BLaER1 treated with 17β-estradiol and CSF1 and Interleukin-3, amounts not matched to agents 10 nM and 100 nM (cell line): ENCODE measurements around the gene ASPRV1.

ENCODE experiments used
- H3K27ac ChIP-seq, 11 experiments: shearing (Covaris generic); formaldehyde crosslinking; 2 replicates each; pipeline ENCODE4 v1.8.1; 2022
- H3K27me3 ChIP-seq, 11 experiments: shearing (Covaris generic); formaldehyde crosslinking; 2 replicates each; pipeline ENCODE4 v1.8.1; 2022
- H3K36me3 ChIP-seq, 11 experiments: shearing (Covaris generic); formaldehyde crosslinking; 2 replicates each; pipeline ENCODE4 v1.8.1; 2022
- H3K4me1 ChIP-seq, 10 experiments: shearing (Covaris generic); formaldehyde crosslinking; 2 replicates each; pipeline ENCODE4 v1.8.1; 2022
- H3K4me2 ChIP-seq, 11 experiments: shearing (Covaris generic); formaldehyde crosslinking; 2 replicates each; pipeline ENCODE4 v1.8.1; 2022
- H3K4me3 ChIP-seq, 10 experiments: shearing (Covaris generic); formaldehyde crosslinking; 2 replicates each; pipeline ENCODE4 v1.8.1; 2022
- H3K9ac ChIP-seq, 11 experiments: shearing (Covaris generic); formaldehyde crosslinking; 2 replicates each; pipeline ENCODE4 v1.8.1; 2022
- H3K9me3 ChIP-seq, 11 experiments: shearing (Covaris generic); formaldehyde crosslinking; replicated peaks in 1 of 11; 2 replicates each; pipeline ENCODE4 v1.8.1; 2022
- H4K20me1 ChIP-seq, 11 experiments: shearing (Covaris generic); formaldehyde crosslinking; 2 replicates each; pipeline ENCODE4 v1.8.1; 2022
- Cebpa-rat ChIP-seq, 11 experiments: shearing (Covaris generic); IDR thresholded peaks; 2 replicates each; pipeline ENCODE4 v1.8.1; 2022

The ASPRV1 gene

DNA sequence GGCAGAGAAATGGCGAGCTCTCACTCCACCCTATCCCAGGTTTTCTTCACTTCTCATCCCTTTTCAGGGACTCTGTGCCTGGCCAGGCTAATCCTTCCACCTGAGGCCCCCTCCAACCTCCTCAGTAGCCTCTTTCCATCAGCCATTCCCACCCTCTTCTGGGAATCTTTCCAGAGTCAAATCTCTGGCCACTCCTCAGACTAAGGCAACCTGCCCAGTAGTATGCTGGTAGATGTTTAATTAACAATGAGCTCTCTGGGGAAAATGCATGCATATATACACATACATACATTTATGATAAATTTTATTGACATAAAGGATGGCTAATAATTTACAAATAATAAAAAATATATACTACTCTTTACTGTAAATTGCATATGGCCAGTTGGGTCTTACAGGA is 11.4 kb upstream of the ASPRV1 start:
- Histone ChIP-seq H3K36me3 (no peaks in the 10 kb centered on the region), H3K4me3 (no peak overlapping the region), H3K27ac (no peak overlapping the region), H3K9me3 (no peaks in the 10 kb centered on the region), H4K20me1 (no peaks in the 10 kb centered on the region), H3K27me3 (no peaks in the 10 kb centered on the region), H3K9ac (no peak overlapping the region), H3K4me2 (no peak overlapping the region), H3K4me1 (peaks cover 0 to 6% (median 0%) of the 10 kb centered on the region in 10 experiments; a peak in 3 of 20 replicates)
- no peak for TF ChIP-seq Cebpa-rat (IDR thresholded peaks at IDR 0.05)

DNA sequence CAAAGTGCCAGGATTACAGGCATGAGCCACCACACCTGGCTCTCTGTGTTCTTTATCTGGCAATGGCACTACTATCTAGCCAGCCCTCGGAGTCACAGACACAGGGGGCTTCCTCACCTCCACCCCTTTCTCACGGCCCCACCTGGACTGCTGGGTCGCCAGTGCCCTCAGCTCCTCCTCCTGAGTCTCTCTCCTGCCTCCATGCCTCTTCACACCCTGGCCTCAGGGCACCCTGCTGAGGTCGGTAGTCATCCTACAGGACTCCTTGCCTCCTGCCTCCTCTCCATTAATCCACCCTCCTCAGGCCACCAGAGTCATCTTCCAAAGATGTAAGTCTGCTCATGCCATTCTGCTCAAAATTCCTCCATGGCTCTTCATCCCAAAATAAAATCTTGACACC is 8.6 kb upstream of the ASPRV1 start:
- no peak overlapping the region for H3K4me3 ChIP-seq
- no peaks in the 10 kb centered on the region for H4K20me1 ChIP-seq
- no peaks in the 10 kb centered on the region for H3K9me3 ChIP-seq
- H3K4me2 ChIP-seq = no peak overlapping the region
- H3K9ac ChIP-seq = no peak overlapping the region
- no peak for TF ChIP-seq Cebpa-rat (IDR thresholded peaks at IDR 0.05)
- H3K4me1 ChIP-seq = peaks cover 0 to 7% (median 0%) of the 10 kb centered on the region in 10 experiments; a peak in 6 of 20 replicates
- no peak overlapping the region for H3K27ac ChIP-seq
- H3K36me3 ChIP-seq = no peaks in the 10 kb centered on the region
- no peaks in the 10 kb centered on the region for H3K27me3 ChIP-seq

DNA sequence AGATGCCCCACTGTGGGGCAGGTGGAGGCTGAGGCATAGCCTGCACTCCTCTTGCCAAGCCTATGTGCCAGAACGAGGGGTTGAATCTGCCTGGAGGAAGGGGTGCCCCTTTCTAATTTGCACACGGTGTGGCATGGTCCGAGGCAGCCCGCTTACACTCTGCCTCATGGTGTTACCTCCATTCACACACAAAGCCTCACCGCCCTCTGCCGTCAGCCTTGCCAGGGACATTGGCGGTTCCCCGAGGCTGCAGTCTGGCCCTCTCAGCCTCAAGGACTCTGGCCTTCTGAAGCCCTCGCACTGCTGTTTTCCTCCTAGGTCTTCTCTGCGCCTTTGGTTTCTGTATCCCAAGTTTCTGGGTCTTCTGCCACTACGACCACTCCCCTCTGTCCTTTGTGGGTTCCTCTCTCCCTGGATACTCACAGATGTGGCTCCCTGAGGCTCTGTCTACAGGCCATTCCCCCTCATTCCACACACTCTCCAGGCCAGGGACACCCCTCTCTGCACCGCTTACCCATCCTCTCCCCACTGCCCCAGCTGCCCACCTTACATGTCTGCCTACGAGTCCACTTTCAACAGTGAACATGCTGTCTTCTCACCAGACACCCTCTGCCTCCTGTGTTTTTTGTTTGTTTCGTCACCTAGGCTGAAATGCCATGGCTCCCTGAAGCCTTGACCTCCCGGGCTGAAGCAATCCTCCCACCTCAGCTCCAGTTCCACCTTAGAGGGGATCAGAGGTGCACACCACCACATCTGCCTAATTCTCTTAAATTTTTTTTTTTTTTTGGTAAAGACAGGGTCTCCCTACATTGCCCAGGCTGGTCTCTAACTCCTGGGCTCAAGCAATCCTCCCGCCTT is 7.9 kb upstream of the ASPRV1 start:
- Histone ChIP-seq H4K20me1 (no peaks in the 10 kb centered on the region), H3K4me1 (peaks cover 0 to 13% (median 0%) of the 10 kb centered on the region in 10 experiments; a peak in 8 of 20 replicates), H3K9ac (no peak overlapping the region), H3K27me3 (no peaks in the 10 kb centered on the region), H3K4me2 (no peak overlapping the region), H3K36me3 (no peaks in the 10 kb centered on the region), H3K4me3 (no peak overlapping the region), H3K9me3 (no peaks in the 10 kb centered on the region), H3K27ac (no peak overlapping the region)
- TF ChIP-seq Cebpa-rat (IDR thresholded peaks at IDR 0.05) = no peak

DNA sequence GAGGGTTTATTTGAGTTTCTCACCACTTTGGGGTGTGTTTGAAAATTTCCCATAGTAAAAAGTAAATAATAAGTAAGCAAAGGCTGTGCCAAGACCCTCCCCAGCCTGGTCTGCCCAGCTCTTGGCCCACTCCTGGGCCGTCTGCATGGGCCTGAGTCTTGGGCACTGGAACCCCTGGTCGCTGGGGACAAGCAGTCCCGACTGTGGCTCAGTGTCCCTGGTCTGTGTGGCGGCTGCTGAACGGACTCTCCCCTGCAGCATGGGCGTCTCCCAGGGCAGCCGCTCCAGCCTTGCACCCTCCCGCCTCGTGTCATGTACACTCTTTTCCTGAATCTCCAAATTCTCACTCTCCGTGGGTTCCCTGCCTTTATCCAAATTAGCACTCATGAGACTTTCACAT is 7.2 kb upstream of the ASPRV1 start:
- H4K20me1 ChIP-seq = no peaks in the 10 kb centered on the region
- no peak overlapping the region for H3K4me3 ChIP-seq
- no peak for TF ChIP-seq Cebpa-rat (IDR thresholded peaks at IDR 0.05)
- no peak overlapping the region for H3K27ac ChIP-seq
- no peak overlapping the region for H3K9ac ChIP-seq
- H3K9me3 ChIP-seq = no peaks in the 10 kb centered on the region
- H3K4me1 ChIP-seq = peaks cover 0 to 19% (median 0%) of the 10 kb centered on the region in 10 experiments; a peak in 8 of 20 replicates
- no peaks in the 10 kb centered on the region for H3K36me3 ChIP-seq
- no peak overlapping the region for H3K4me2 ChIP-seq
- no peaks in the 10 kb centered on the region for H3K27me3 ChIP-seq

DNA sequence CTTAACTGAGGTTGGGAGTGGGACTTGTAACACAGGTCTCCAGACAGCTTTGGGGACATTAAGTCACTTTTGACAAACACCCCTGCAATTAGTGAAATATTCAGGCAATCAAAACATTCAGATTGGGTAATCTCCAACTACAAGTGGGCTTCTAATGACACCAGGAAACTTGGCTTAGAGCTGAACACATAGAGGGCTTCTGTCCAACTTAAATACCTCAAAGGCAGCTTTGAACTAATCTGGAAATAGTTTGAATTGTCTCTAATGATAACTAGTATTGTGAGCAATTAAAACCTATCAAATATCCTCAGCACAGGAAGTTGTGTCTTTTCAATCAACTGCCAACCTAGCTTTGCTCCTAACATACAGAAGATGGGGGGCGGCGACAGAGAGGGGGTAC is 5.1 kb upstream of the ASPRV1 start:
- H3K4me2 ChIP-seq = no peak overlapping the region

DNA sequence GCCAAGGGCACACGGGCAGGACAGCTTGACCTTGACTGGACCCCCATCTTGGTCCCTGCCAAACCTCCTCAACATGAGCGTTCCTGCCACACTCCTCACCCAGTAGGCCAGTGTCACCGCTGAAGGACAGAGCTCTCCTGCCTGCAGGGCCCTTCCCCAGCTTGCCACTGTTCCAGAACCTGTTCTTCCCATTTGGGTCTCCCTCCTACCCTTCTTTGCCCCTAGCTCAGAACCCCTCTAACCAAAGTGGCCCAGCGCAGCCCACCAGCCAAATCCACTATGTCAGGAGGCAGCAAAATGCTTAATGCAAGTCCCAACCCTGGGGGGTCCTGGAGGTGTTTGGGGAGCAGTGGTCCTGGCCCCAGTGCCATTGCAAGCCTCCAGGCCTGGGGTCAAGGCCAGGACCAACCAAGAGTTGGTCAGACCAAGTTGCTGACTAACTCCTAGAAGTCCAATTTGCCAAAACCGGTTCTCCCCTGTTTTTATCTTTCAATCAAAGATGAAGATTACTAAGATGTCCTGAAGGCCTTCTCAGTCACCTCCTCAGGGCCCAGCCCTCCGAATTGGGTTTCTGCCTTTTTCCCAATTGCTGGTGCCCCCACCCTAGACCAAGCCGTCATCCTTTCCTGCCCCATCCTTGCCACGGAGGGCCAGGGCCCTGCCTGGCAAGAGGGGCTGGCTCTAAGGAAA is 4.5 kb upstream of the ASPRV1 start:
- no peak overlapping the region for H3K4me2 ChIP-seq
- TF ChIP-seq Cebpa-rat (IDR thresholded peaks at IDR 0.05) = no peak

More for the DNA sequence above, 5.1 kb upstream of the ASPRV1 start:
- Histone ChIP-seq H3K27me3 (no peaks in the 10 kb centered on the region), H3K4me3 (no peak overlapping the region), H3K4me1 (peaks cover 0 to 21% (median 0%) of the 10 kb centered on the region in 10 experiments; a peak in 8 of 20 replicates), H3K36me3 (no peaks in the 10 kb centered on the region), H4K20me1 (no peaks in the 10 kb centered on the region), H3K27ac (no peak overlapping the region), H3K9me3 (no peaks in the 10 kb centered on the region), H3K9ac (no peak overlapping the region)
- no peak for TF ChIP-seq Cebpa-rat (IDR thresholded peaks at IDR 0.05)

DNA sequence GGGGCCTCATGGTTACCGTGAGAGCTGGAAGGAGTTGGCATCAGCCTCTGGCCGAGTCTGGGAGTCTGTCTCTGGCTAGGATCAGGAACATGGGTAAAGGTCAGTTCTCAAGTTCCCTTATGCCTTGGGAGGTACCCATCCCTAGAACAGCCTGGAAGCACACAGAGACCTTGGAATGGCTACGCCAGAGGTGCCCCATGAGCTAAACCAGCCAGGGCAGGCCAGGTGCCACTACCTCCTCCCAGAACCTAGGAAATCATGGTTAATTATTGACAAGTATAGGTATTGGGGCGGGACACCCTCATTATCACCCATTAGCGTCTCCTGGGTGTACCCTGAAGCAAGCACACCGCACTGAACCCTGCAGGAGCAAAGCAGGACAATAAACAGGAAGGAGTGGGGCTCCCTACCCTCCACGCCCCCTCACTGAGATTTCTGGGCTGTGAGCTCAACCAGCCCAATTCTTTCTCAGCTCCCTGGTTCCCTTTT is 3.0 kb upstream of the ASPRV1 start:
- H3K9me3 ChIP-seq = no peaks in the 10 kb centered on the region
- H3K27ac ChIP-seq = peak overlapping the region in 3 of 11 experiments; percentile 11 to 44 (median 30); a peak in 4 of 22 replicates
- 0 out of 22 replicates have a peak overlapping the region, but pooled peaks of 1 of the 11 experiments have one; percentile 2 for H3K9ac ChIP-seq
- no peak overlapping the region for H3K4me3 ChIP-seq
- no peak for TF ChIP-seq Cebpa-rat (IDR thresholded peaks at IDR 0.05)
- peak overlapping the region in 5 of 11 experiments; percentile 6 to 79 (median 56); a peak in 7 of 22 replicates for H3K4me2 ChIP-seq
- H3K4me1 ChIP-seq = peaks cover 0 to 21% (median 0%) of the 10 kb centered on the region in 10 experiments; a peak in 8 of 20 replicates
- no peaks in the 10 kb centered on the region for H4K20me1 ChIP-seq
- no peaks in the 10 kb centered on the region for H3K27me3 ChIP-seq
- H3K36me3 ChIP-seq = no peaks in the 10 kb centered on the region

More for the DNA sequence above, 4.5 kb upstream of the ASPRV1 start:
- H3K4me1 ChIP-seq = peaks cover 0 to 21% (median 0%) of the 10 kb centered on the region in 10 experiments; a peak in 8 of 20 replicates
- no peak overlapping the region for H3K9ac ChIP-seq
- no peak overlapping the region for H3K4me3 ChIP-seq
- no peaks in the 10 kb centered on the region for H3K9me3 ChIP-seq
- no peaks in the 10 kb centered on the region for H3K36me3 ChIP-seq
- H3K27me3 ChIP-seq = no peaks in the 10 kb centered on the region
- H3K27ac ChIP-seq = no peak overlapping the region
- no peaks in the 10 kb centered on the region for H4K20me1 ChIP-seq

DNA sequence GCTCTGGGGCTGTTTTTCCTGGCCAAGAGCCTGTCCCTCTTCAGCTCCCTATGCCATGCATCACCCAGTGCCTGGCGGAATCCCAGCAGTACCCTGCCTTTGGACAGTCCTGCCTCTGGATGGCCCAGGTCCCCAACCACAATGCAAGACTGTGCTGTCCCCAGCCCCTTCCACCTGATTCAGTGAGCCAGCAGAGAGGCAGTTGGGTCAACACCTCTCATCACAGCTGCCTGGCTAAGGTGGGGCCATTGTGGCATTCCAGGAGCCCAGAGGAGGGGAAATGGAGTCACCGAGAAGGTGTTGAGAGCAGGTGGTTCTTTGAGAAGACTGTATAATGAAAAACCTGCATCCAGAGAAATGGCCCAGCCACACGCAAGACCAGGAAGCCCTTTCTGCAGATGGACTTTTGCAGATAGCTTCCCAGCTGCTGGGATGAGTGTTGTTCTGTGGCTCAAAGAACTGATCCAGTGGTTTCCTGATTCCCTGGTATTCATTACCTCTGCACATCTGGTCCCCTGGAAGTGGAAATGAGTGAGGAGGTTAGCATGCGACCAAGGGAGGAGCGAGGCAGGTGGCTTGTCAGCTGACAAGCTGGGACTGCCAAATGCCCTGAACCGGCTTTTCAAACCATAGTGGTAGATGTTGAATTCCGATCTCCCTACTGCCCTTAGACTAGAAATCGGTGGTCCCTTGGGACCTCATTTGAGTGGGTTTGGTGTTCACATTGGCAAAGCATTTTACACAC is 1.7 kb upstream of the ASPRV1 start:
- Histone ChIP-seq H3K4me2 (no peak overlapping the region), H3K36me3 (no peaks in the 10 kb centered on the region), H3K27me3 (no peaks in the 10 kb centered on the region), H3K4me1 (peaks cover 1 to 21% (median 9%) of the 10 kb centered on the region in 10 experiments; a peak in 18 of 20 replicates), H3K9me3 (no peaks in the 10 kb centered on the region), H4K20me1 (no peaks in the 10 kb centered on the region), H3K4me3 (no peak overlapping the region), H3K9ac (no peak overlapping the region), H3K27ac (no peak overlapping the region)
- TF ChIP-seq Cebpa-rat (IDR thresholded peaks at IDR 0.05) = no peak

DNA sequence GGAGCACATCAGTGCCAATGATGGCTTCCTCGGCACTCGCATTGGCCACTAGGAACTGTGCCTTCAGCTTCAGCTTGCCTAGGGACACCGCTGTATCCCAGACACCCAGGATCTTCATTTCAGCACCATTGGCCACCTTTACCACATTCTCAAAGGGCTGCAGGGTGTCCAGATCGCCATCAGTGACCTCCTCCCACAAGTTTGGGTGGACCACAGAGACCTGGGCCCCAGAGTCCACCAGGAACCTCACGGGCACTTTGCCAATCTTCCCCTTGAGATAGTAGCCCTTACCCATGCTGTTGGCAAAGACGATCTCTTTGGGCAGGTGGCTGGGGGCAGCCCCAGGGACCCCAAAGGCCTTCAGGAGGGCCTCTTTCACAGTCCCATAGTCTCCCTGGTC is 610 bp downstream of the ASPRV1 start:
- H3K4me3 ChIP-seq = no peak overlapping the region

More for the DNA sequence above, 610 bp downstream of the ASPRV1 start:
- H3K27me3 ChIP-seq = no peaks in the 10 kb centered on the region
- H3K9ac ChIP-seq = no peak overlapping the region
- H3K4me2 ChIP-seq = no peak overlapping the region
- H3K4me1 ChIP-seq = peaks cover 4 to 45% (median 15%) of the 10 kb centered on the region in 10 experiments; a peak in 18 of 20 replicates
- no peaks in the 10 kb centered on the region for H3K36me3 ChIP-seq
- H3K9me3 ChIP-seq = no peaks in the 10 kb centered on the region
- H4K20me1 ChIP-seq = no peaks in the 10 kb centered on the region
- no peak for TF ChIP-seq Cebpa-rat (IDR thresholded peaks at IDR 0.05)
- no peak overlapping the region for H3K27ac ChIP-seq
